SU-DHL-6 (cell line): ENCODE results near the gene FTHL17.

Experiments
- H2AFZ ChIP-seq: fragments of 200-600 bp; sonication (generic); 2 replicates; pipeline ENCODE4 v1.6.1; 2014; ENCODE audit warnings: low read depth, mild to moderate bottlenecking, moderate library complexity, mixed read lengths, antibody characterized with exemption, low read length; ENCODE audit not compliant: severe bottlenecking
- H3F3A ChIP-seq: fragments of 200-600 bp; shearing (Covaris generic); 2 replicates; pipeline ENCODE4 v1.6.0; 2016; ENCODE audit warnings: antibody characterized with exemption, mild to moderate bottlenecking; ENCODE audit not compliant: insufficient read depth
- H3K27ac ChIP-seq: fragments of 200-600 bp; sonication (generic); 2 replicates; pipeline ENCODE4 v1.5.1; 2016; ENCODE audit warnings: low read depth, mild to moderate bottlenecking, low read length, moderate library complexity, mixed read lengths
- H3K27me3 ChIP-seq: fragments of 200-600 bp; sonication (generic), shearing (Covaris generic); 2 replicates; pipeline ENCODE4 v1.6.0; 2014; ENCODE audit warnings: mild to moderate bottlenecking, low read length
- H3K36me3 ChIP-seq: fragments of 200-600 bp; sonication (generic); 2 replicates; pipeline ENCODE4 v1.6.1; 2014; ENCODE audit warnings: mild to moderate bottlenecking, low read length, mixed read lengths
- H3K4me2 ChIP-seq: fragments of 300-600, 200-600 bp; shearing (Covaris generic), sonication (generic); 2 replicates; pipeline ENCODE4 v1.6.0; 2014; ENCODE audit warnings: low read length, low read depth, mild to moderate bottlenecking; ENCODE audit not compliant: poor library complexity, severe bottlenecking
- H3K4me3 ChIP-seq: fragments of 200-600 bp; sonication (generic); 2 replicates; pipeline ENCODE4 v1.5.1; 2014; ENCODE audit warnings: antibody characterized with exemption, low read length, mild to moderate bottlenecking, mixed read lengths; ENCODE audit not compliant: insufficient read depth, poor library complexity, severe bottlenecking
- H3K79me2 ChIP-seq: fragments of 200-600 bp; sonication (generic); 2 replicates; pipeline ENCODE4 v1.6.1; 2014; ENCODE audit warnings: mild to moderate bottlenecking, low read length, moderate library complexity; ENCODE audit not compliant: insufficient read depth
- H3K9ac ChIP-seq: fragments of 200-600 bp; sonication (generic); 2 replicates; pipeline ENCODE4 v1.7.0; 2014; ENCODE audit warnings: mild to moderate bottlenecking, low read length
- H3K9me2 ChIP-seq: fragments of 200-600 bp; sonication (generic); replicated peaks from 2 replicates; pipeline ENCODE4 v1.6.1; 2014; ENCODE audit warnings: low read length; ENCODE audit not compliant: insufficient read depth
- H3K9me3 ChIP-seq: fragments of 200-600 bp; sonication (generic); 2 replicates; pipeline ENCODE4 v1.6.1; 2014; ENCODE audit warnings: low read length, mixed read lengths; ENCODE audit not compliant: insufficient read depth
- H4K20me1 ChIP-seq: fragments of 200-600 bp; sonication (generic); 2 replicates; pipeline ENCODE4 v1.6.1; 2014; ENCODE audit warnings: low read depth, mild to moderate bottlenecking, antibody characterized with exemption, low read length, moderate library complexity, mixed read lengths
- EZH2phosphoT487 ChIP-seq: fragments of 200-600 bp; sonication (generic), shearing (Covaris generic); conservative IDR thresholded peaks from 2 replicates; pipeline ENCODE4 v1.6.1; 2018; ENCODE audit warnings: mild to moderate bottlenecking, antibody characterized with exemption, low read length, moderate library complexity, mixed read lengths
- TF ChIP-seq, protein P1 (sequence below): fragments of 200-600 bp; sonication (generic); IDR thresholded peaks from one replicate; pipeline ENCODE4 v1.5.1; 2017; ENCODE audit warnings: antibody characterized with exemption, mild to moderate bottlenecking, low read length, moderate library complexity; ENCODE audit not compliant: insufficient read depth, poor library complexity, severe bottlenecking

Gene FTHL17

DNA sequence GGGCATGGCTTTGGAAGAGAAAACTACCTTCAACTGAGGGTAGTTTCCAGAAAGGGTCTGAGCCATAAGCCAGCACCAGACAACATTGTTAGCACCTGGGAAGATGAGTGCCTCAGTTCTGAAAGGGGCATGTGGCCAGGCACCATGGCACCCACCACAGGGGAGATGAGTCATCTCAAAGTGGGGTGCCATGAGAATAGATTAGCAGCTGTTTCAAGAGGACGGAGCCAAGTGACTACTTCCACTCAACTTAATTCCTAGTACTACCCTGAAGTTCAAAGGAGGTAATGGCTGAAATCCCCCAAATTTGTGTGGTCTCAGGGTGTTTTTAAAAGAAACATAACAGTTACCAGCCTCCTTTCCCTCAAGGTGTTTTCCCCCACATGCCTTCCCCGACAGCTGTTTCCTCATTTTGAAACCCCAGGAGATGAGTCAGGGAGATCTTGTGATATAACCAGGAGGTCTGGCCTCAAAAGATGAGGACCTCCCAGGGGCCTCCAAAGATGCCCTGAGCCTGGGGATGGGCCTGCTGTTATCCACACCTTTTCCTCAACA, 27.8 kb upstream of the FTHL17 start:
- no peaks in the 10 kb centered on the region for H3K9me3 ChIP-seq
- H4K20me1 ChIP-seq = no peaks in the 10 kb centered on the region
- no peak overlapping the region for H3K9ac ChIP-seq
- no peaks in the 10 kb centered on the region for H3K79me2 ChIP-seq
- H3K4me2 ChIP-seq = no peak overlapping the region
- no peaks in the 10 kb centered on the region for H3K27me3 ChIP-seq
- H3F3A ChIP-seq = no peaks in the 10 kb centered on the region
- TF ChIP-seq, protein P1, sequence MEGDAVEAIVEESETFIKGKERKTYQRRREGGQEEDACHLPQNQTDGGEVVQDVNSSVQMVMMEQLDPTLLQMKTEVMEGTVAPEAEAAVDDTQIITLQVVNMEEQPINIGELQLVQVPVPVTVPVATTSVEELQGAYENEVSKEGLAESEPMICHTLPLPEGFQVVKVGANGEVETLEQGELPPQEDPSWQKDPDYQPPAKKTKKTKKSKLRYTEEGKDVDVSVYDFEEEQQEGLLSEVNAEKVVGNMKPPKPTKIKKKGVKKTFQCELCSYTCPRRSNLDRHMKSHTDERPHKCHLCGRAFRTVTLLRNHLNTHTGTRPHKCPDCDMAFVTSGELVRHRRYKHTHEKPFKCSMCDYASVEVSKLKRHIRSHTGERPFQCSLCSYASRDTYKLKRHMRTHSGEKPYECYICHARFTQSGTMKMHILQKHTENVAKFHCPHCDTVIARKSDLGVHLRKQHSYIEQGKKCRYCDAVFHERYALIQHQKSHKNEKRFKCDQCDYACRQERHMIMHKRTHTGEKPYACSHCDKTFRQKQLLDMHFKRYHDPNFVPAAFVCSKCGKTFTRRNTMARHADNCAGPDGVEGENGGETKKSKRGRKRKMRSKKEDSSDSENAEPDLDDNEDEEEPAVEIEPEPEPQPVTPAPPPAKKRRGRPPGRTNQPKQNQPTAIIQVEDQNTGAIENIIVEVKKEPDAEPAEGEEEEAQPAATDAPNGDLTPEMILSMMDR = no peak
- TF ChIP-seq EZH2phosphoT487 = no peak
- H3K36me3 ChIP-seq = no peaks in the 10 kb centered on the region
- H3K9me2 ChIP-seq = no peaks in the 10 kb centered on the region
- no peak overlapping the region for H3K27ac ChIP-seq
- H3K4me3 ChIP-seq = no peak overlapping the region
- no peak overlapping the region for H2AFZ ChIP-seq

DNA sequence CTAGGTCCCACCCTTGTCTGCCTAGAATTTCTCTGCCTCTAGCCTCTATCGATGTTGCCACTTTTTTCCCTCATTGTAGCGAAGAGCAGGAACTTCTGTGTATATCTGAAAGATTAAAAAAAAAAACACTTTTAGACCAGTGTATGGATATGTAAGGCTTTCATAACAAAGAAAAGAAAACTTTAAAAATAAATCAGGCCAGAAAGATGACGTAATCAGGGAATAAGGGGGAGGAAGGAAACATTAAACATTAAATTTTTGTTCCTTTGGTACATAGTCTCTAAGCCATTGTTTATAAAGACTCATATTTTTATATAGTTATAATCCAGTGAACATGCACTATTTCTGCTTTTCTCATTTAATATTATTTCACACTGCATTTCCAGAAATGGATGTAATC, 26.2 kb upstream of the FTHL17 start:
- Histone ChIP-seq H3K9ac (no peak overlapping the region), H3K79me2 (no peaks in the 10 kb centered on the region), H4K20me1 (no peaks in the 10 kb centered on the region), H3K27me3 (no peaks in the 10 kb centered on the region), H3K9me3 (no peaks in the 10 kb centered on the region), H2AFZ (no peak overlapping the region), H3F3A (no peaks in the 10 kb centered on the region), H3K9me2 (no peaks in the 10 kb centered on the region), H3K4me3 (no peak overlapping the region), H3K36me3 (no peaks in the 10 kb centered on the region), H3K4me2 (no peak overlapping the region), H3K27ac (no peak overlapping the region)
- TF ChIP-seq EZH2phosphoT487 = no peak
- TF ChIP-seq, protein P1 = no peak

DNA sequence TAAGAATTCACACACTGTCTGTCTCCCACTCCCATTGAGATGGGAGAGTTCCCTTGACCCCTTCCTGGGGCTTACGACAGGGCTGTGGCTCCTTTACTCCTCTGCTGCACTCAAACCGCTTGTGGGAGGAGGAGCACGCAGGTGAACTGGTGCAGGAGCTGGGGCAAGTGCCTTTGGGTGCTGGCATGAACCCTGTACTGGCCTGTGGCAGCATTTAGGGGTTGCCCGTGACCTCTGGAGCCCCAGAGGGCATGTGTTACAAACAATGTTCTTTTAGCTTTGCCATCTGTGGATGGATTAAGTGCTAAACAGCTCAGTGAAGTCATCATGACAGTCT, 21.8 kb upstream of the FTHL17 start:
- H2AFZ ChIP-seq = no peak overlapping the region
- no peak for TF ChIP-seq EZH2phosphoT487
- TF ChIP-seq, protein P1 = no peak
- H3K9ac ChIP-seq = no peak overlapping the region
- no peak overlapping the region for H3K4me3 ChIP-seq
- H3K36me3 ChIP-seq = no peaks in the 10 kb centered on the region
- H3K9me3 ChIP-seq = no peaks in the 10 kb centered on the region
- no peaks in the 10 kb centered on the region for H3K27me3 ChIP-seq
- H3K79me2 ChIP-seq = no peaks in the 10 kb centered on the region
- no peaks in the 10 kb centered on the region for H3F3A ChIP-seq
- H3K9me2 ChIP-seq = no peaks in the 10 kb centered on the region
- no peaks in the 10 kb centered on the region for H4K20me1 ChIP-seq
- H3K4me2 ChIP-seq = no peak overlapping the region
- H3K27ac ChIP-seq = no peak overlapping the region
